Kidney (tissue), 14 donors: ENCODE measurements around the gene ZSCAN25. TPM values are rescaled to one million over a fixed set of nuclear protein-coding genes. Genes with fewer than 3 reads are reported as not detected.

Experiments
- DNase-seq, 5 donors: peaks; one replicate each; pipeline ENCODE4 v3.0.0-alpha.2; 2013 to 2020
- FAIRE-seq: peaks from 2 replicates; lab custom pipeline; 2012; peaks lifted over from hg19 to GRCh38; lab: Jason Lieb, UNC
- H3K27ac ChIP-seq, 2 donors: one replicate each; pipeline ENCODE4 v1.7.0; 2013; ENCODE audit warnings: low read depth in 2 of 2, low read length in 2 of 2, inconsistent platforms in 1 of 2
- H3K27me3 ChIP-seq: one replicate; pipeline ENCODE4 v1.7.1; 2013; ENCODE audit warnings: low read length, inconsistent platforms; ENCODE audit not compliant: control insufficient read depth, insufficient read depth
- H3K36me3 ChIP-seq, 3 donors: one replicate each; pipeline versions ENCODE4 v1.7.0 to v1.7.1; 2013; ENCODE audit warnings: low read length in 3 of 3, control low read depth in 1 of 3, inconsistent platforms in 1 of 3; ENCODE audit not compliant: insufficient read depth in 3 of 3, control insufficient read depth in 2 of 3
- H3K4me1 ChIP-seq, 3 donors: one replicate each; pipeline versions ENCODE4 v1.7.0 to v1.7.1; 2013; ENCODE audit warnings: low read length in 3 of 3, inconsistent platforms in 1 of 3, low read depth in 1 of 3; ENCODE audit not compliant: control insufficient read depth in 2 of 3, insufficient read depth in 2 of 3
- H3K4me3 ChIP-seq, 3 donors: one replicate each; pipeline versions ENCODE4 v1.7.0 to v1.8.1; 2013; ENCODE audit warnings: low read length in 3 of 3, control low read depth in 1 of 3, inconsistent platforms in 1 of 3
- H3K9ac ChIP-seq, 3 donors: one replicate each; pipeline versions ENCODE4 v1.7.0 to v1.7.1; 2013; ENCODE audit warnings: low read length in 3 of 3, control low read depth in 1 of 3, inconsistent platforms in 1 of 3
- H3K9me3 ChIP-seq, 3 donors: one replicate each; pipeline versions ENCODE4 v1.7.0 to v1.7.1; 2013; ENCODE audit warnings: low read length in 3 of 3, control low read depth in 1 of 3, inconsistent platforms in 1 of 3; ENCODE audit not compliant: control insufficient read depth in 2 of 3, insufficient read depth in 1 of 3
- intact Hi-C: fragments of 100-400 bp; cut with DNase I; formaldehyde crosslinking; loops from one replicate; pipeline ENCODE4 v1.11.1; 2022
- polyA plus RNA-seq: library from polyadenylated mRNA; stranded (reverse); fragments of 350-450 nt; fragmentation: Illumina TruSeq; extraction: RNeasy Lipid Tissue Mini Kit (QIAGEN cat#74804); gene quantifications from one replicate; pipeline ENCODE4 v1.2.3, GENCODE V29; 2014; ENCODE audit warnings: low read depth, low replicate concordance; ENCODE audit not compliant: insufficient read depth
- total RNA-seq: library from RNA; stranded (reverse); fragmentation: NEBNext Ultra II Directional; extraction: Animal tissue kit (Norgen Biotek cat#: 25700); gene quantifications from one replicate; pipeline ENCODE4 v1.2.1, GENCODE V29; 2021
- TF ChIP-seq, protein P1 (sequence below): IDR thresholded peaks from 3 replicates; pipeline ENCODE4 v1.5.1; 2012; ENCODE audit warnings: mild to moderate bottlenecking, moderate library complexity, borderline replicate concordance; ENCODE audit not compliant: insufficient read depth; ENCODE audit errors: extremely low read depth
- donor health status: control.
- donor health status: control.
- donor health status: control.
- donor health status: control.
- donor health status: control.
- donor health status: DM: yes; HTN: yes; CAD: no.
- donor health status: Normal renal cell carcinoma (clear cell type).

Gene ZSCAN25
- total and polyA plus RNA-seq, 2 donors from 2014 or later, result 4.7 to 20.4 TPM

- Histone ChIP-seq H3K4me3 (no peak overlapping the region), H3K9ac (no peak overlapping the region), H3K27ac (no peak overlapping the region), H3K27me3 (no peaks in the 10 kb centered on the region), H3K4me1 (no peaks in the 10 kb centered on the region), H3K36me3 (peaks cover 0 to 17% (median 6%) of the 10 kb centered on the region in 3 donors), H3K9me3 (no peaks in the 10 kb centered on the region)
- DNase-seq (no peak), FAIRE-seq (no peak)
- intact Hi-C loops, result no loop called here
- TF ChIP-seq, protein P1, sequence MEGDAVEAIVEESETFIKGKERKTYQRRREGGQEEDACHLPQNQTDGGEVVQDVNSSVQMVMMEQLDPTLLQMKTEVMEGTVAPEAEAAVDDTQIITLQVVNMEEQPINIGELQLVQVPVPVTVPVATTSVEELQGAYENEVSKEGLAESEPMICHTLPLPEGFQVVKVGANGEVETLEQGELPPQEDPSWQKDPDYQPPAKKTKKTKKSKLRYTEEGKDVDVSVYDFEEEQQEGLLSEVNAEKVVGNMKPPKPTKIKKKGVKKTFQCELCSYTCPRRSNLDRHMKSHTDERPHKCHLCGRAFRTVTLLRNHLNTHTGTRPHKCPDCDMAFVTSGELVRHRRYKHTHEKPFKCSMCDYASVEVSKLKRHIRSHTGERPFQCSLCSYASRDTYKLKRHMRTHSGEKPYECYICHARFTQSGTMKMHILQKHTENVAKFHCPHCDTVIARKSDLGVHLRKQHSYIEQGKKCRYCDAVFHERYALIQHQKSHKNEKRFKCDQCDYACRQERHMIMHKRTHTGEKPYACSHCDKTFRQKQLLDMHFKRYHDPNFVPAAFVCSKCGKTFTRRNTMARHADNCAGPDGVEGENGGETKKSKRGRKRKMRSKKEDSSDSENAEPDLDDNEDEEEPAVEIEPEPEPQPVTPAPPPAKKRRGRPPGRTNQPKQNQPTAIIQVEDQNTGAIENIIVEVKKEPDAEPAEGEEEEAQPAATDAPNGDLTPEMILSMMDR, result no peak
These were observed 48.7 kb downstream of the ZSCAN25 start for GRCh38 chr7:99665312-99666012.

DNA sequence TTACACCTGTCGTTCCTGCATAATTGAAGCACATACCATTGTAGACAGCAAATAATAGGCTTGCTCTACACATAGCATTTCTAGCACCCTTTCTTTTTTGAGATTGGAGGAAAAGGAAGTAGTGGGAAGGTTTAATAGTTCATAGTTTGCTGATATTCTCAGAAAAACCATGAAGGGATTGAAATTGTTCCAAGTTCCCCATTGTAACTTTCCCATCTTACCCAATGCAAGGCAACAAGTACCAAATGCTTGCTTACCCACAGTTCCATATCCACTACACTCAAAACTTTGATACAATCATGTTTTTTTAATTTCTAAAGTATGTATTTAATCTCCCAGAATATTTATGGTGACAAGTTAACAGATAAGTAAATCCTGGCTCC, 49.3 kb downstream of the ZSCAN25 start:
- TF ChIP-seq, protein P1, result no peak
- Histone ChIP-seq H3K36me3 (peaks cover 0 to 17% (median 4%) of the 10 kb centered on the region in 3 donors), H3K4me3 (no peak overlapping the region), H3K9ac (no peak overlapping the region), H3K27me3 (no peaks in the 10 kb centered on the region), H3K9me3 (no peaks in the 10 kb centered on the region), H3K27ac (no peak overlapping the region), H3K4me1 (no peaks in the 10 kb centered on the region)
- no peak for FAIRE-seq
- DNase-seq, result no peak
- intact Hi-C loops, result no loop called here

DNA sequence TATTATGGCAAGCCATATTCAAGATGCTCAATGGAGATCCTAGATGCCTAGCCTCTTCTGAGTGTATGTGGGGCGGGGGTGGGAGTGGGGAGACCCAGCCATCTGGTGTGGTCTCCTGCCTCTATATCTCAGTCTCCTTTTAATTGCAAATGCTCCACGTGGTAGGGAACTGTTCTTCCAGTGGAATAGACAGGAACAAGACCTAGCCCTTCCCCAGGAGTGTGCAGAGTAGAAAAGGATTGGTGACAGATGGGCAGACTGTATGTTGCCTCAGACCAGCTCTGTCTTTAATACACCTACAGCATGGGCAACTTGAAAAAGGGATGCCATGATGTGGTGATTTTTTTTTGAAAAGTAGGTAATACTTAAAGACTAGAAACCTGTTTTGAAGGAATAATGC, 50.4 kb downstream of the ZSCAN25 start:
- Histone ChIP-seq H3K4me3 (no peak overlapping the region), H3K9ac (no peak overlapping the region), H3K27me3 (no peaks in the 10 kb centered on the region), H3K36me3 (peaks cover 0 to 20% (median 4%) of the 10 kb centered on the region in 3 donors), H3K4me1 (no peaks in the 10 kb centered on the region), H3K27ac (no peak overlapping the region), H3K9me3 (no peaks in the 10 kb centered on the region)
- intact Hi-C loops, result no loop called here
- FAIRE-seq (no peak), DNase-seq (no peak)
- TF ChIP-seq, protein P1, result no peak
